GM18867 (cell line): ENCODE data around the gene EPS8L2.
"Not testable (repeated sequence)": the region's sequence is repeated elsewhere in the genome, so short reads cannot be mapped to it uniquely, and the experiment has no call there.

Experiments used
- ATAC-seq: cut with Tn5 transposase; IDR thresholded peaks from one replicate; pipeline ENCODE4 v1.9.1; 2021; ENCODE audit warnings: mild to moderate bottlenecking, moderate library complexity; ENCODE audit not compliant: unreplicated experiment

The EPS8L2 gene

DNA sequence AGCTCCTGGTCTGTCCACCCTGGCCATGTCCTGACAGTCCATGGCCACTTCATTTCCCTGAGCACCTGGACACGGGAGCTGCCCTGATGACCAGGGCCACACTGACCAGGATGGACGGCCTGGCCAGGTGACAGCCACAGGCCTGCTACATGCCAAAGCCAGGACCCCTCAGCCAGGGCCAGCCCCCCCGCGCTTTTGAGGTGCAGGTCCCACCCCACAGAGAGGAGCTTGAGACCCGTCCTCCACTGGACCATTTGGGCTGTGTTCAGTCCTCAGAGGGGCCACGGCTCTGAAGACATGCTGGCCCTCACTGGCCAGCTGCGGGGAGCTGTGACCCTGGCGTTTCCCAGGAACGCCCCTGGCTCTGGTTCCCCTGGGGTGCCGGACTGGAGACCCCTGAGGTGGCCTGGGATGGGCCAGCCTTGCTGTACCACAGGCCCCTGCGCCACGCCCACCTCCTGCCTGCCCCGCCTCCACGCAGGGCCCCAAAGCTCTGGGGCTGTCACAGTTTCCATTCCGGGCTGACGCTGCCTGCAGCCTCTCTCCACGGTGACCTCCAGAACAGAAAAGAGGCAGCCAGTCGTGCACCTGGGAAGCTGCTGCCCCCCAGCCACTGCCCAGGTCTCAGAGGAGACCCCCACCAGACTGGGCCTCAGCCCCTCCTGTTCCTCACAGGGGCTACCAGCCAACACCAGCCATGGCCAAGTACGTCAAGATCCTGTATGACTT is 18.2 kb downstream of the EPS8L2 start:
- ATAC-seq, result no peak

- ATAC-seq, result no peak
Measured at GRCh38 chr11:724778-725386, 18.9 kb downstream of the EPS8L2 start.

GRCh38 chr11:725624-726202 is 19.7 kb downstream of the EPS8L2 start:
- ATAC-seq, result no peak

DNA sequence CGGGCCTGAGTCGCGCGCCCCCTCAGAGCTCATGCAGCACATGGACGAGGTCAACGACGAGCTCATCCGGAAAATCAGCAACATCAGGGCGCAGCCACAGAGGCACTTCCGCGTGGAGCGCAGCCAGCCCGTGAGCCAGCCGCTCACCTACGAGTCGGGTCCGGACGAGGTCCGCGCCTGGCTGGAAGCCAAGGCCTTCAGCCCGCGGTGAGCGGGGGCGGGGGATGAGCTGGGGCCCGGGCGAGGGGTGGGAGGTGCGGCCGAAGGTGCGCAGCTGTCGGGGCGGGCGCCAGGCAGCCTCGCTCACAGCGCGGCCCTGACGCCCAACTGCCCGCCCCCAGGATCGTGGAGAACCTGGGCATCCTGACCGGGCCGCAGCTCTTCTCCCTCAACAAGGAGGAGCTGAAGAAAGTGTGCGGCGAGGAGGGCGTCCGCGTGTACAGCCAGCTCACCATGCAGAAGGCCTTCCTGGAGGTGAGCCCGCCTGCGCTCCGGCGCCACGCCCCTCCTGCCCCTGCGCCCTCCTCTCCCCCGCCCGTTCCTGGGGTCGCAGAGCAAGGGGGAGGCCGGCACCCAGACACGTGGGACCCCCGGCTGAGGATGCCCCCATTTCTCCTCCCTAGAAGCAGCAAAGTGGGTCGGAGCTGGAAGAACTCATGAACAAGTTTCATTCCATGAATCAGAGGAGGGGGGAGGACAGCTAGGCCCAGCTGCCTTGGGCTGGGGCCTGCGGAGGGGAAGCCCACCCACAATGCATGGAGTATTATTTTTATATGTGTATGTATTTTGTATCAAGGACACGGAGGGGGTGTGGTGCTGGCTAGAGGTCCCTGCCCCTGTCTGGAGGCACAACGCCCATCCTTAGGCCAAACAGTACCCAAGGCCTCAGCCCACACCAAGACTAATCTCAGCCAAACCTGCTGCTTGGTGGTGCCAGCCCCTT is 20.5 kb downstream of the EPS8L2 start:
- peak; percentile 36 for ATAC-seq

DNA sequence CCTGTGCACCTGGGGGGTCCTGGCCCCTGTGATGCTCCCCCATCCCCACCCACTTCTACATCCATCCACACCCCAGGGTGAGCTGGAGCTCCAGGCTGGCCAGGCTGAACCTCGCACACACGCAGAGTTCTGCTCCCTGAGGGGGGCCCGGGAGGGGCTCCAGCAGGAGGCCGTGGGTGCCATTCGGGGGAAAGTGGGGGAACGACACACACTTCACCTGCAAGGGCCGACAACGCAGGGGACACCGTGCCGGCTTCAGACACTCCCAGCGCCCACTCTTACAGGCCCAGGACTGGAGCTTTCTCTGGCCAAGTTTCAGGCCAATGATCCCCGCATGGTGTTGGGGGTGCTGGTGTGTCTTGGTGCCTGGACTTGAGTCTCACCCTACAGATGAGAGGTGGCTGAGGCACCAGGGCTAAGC is 21.3 kb downstream of the EPS8L2 start:
- no peak for ATAC-seq

DNA sequence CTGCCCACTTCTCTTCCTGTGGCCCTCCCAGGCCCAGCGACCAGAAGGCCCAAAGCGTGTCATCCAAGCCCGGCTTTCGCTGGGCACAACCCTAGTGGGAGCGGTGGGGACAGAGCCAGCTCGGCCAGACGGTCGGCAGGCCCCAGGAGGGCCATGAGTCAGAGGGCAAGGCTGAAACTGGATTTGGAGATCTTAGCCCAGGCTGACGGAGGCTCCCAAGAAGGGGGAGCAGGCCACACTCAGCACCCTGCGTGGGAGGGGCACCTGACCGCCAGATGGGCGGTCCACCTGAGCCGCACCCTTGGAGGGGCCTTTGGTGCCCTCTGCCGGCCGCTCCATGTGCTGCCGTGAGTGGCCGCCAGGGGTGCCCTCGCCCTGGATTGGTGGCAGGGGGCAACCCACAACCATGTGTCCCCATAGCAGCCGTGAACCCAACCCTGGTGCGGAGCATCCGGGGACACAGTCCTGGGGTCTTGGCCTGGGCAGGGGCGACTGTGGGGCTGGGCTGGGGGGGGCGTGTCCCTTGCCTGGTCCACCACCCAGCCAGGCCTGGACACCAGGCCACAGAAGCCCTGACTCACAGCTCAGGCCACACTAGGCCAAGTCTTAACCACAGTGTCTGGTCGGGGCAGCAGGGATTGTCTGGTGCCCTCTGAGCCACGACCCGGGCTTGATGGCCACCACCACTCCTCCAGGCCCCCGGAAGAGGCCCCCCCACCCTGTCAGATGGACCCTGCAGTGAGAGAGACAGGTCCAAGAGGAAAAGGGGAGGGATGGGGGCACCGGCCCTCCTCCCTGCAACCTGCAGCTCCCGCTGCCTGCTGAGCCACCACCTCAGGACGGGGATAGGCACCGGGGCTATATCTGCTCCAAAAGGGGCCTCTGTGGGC is 22.1 kb downstream of the EPS8L2 start:
- ATAC-seq, result peak; percentile 50

DNA sequence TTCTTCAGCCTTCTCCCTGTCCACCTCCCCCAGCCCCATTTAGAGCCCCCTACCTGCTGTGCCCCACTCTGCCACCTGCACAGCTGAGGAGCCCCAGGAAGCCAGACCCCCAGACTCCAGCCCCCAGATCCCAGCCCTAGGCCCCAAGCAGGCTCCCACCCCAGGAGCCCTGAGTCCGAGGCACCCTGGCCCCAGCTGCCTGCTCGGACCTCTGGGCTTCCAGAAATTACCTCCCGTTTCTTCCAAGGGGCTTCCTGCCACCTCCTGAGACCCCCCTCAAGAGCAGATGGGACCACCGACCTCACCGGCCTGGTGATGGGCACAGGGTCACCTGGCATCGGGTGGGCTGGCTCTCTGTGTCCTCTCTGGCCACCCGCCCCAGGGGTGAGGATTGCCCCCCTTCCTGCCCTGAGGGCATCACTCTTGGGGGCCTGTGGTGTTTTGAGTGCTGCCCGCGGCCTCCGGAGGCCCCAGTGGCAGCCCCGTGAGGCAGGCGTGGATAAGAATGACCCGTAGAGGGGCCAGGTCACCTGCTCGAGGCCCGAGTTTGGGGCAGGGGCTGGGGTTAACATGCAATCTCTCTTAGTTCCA is 23.0 kb downstream of the EPS8L2 start:
- ATAC-seq, result no peak

DNA sequence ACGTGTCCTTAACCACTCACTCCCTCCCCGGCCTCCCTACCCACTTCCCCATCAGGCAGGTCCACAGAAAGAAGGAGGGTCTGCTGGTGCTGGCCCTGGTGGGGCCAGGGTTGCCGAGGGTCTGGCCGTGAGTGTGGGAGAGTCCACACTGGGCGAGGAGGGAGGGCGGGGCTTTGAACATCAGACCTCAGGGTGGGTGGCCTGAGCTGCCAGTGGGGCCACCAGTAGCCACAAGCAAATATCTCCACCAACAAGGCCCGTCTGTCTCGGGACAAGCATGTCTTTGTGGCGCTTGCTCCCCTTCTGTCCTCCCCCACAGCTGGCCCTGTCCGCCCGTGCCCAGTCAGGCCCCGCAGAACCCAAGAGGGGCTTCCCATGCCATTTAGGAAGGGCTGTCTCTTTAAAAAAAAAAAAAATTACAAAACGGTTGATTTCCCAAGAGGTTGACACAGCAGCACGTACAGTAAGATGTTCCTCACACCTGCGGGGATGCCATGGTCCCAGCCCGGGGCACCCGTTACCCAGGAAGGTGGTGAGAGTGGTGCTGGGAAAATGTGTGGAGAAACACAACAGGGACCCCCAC is 23.6 kb downstream of the EPS8L2 start:
- ATAC-seq, result no peak

GRCh38 chr11:733072-733471 is 27.0 kb downstream of the EPS8L2 start:
- ATAC-seq, result no peak

- not testable (repeated sequence) for ATAC-seq
Measured at GRCh38 chr11:734541-734940, 28.5 kb downstream of the EPS8L2 start.

- no peak for ATAC-seq
Measured at GRCh38 chr11:737366-737765, 31.3 kb downstream of the EPS8L2 start.

GRCh38 chr11:737899-738298 is 31.9 kb downstream of the EPS8L2 start:
- ATAC-seq, result not testable (repeated sequence)

DNA sequence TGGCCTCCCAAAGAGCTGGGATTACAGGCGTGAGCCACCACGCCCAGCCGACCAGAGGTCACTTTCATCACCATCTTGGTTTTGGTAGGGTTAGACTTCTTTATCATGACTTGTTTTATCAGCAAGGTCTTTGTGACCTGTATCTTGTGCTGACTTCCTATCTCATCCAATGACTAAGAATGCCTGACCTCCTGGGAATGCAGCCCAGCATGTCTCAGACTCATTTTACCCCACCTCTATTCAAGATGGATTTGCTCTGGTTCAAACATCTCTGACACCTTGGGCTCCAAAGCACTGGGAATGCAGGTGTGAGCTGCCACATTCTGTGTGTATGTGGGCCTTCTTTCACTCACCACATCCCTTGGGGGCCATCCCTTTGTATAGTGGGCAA is 36.1 kb downstream of the EPS8L2 start:
- ATAC-seq, result no peak

DNA sequence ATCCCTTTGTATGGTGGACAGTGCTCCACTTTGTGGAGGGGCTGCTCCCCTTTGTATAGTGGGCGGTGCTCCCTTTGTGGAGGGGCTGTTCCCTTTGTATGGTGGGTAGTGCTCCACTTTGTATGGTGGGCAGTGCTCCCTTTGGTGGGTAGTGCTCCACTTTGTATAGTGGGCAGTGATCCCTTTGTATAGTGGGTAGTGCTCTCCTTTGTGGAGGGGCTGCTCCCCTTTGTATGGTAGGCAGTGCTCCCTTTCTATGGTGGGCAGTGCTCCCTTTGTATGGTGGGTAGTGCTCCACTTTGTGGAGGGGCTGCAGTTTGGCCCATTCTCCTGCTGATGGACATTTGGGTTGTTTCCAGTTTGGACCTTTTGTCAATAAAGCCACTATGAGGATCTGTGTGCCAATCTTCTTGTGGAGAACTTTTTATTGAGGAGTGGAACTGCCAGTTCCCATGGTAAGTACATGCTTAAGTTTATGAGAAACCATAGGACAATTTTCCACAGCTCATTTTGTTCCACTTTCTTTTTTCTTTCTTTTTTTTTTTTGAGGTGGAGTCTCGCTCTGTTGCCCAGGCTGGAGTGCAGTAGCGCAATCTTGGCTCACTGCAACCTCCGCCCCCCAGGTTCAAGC is 36.7 kb downstream of the EPS8L2 start:
- ATAC-seq, result no peak

GRCh38 chr11:745428-745827 is 39.4 kb downstream of the EPS8L2 start:
- no peak for ATAC-seq

- ATAC-seq, result peak; percentile 28
Measured at GRCh38 chr11:746289-747157, 40.5 kb downstream of the EPS8L2 start.

- ATAC-seq, result peak; percentile 82
Measured at GRCh38 chr11:747158-748006, 41.4 kb downstream of the EPS8L2 start, which contains the start of gene TALDO1. TALDO1 (plus strand) TSS chr11:747464; CDS start chr11:747482, 18 bp downstream.
